Measurements from ENCODE around the gene METTL16.
A peak's percentile ranks its signal among the peaks of the same experiment; 100 is the strongest.

METTL16 gene

DNA sequence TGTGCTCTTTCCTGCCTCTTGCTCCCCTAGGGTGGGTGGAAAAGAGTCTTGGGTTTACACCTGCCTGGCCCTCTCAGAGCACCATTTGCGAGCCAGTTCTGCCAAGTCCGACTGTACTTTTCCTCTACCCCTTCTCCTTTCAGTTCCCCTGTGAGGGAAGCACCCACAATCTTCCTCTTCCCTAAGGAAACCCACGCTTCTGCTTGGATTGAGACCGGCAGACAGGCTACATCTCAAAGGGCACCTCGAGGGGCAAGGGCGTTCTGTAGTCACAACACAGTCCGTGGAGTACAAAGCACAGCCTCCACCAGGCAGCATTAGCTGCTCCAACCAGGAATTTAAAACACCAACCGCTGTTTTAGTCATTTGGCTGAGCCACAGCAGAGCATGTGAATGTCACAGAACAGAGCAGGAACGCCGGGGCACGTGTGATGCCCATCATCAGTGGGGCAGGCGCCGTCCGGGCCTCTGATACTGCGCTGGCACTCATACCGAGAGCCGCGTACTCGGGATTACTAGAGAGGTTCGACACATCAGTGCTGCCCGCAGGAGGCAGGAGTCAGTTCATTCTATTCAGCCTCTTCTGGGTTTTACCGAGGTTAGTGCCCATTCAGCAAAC is 97.1 kb downstream of the METTL16 start:
- DNase-seq (ENCODE audit: low read depth) = no peak

GRCh38 chr17:2412561-2413021 is 99.1 kb downstream of the METTL16 start:
- DNase-seq (ENCODE audit: low read depth) = no peak

DNA sequence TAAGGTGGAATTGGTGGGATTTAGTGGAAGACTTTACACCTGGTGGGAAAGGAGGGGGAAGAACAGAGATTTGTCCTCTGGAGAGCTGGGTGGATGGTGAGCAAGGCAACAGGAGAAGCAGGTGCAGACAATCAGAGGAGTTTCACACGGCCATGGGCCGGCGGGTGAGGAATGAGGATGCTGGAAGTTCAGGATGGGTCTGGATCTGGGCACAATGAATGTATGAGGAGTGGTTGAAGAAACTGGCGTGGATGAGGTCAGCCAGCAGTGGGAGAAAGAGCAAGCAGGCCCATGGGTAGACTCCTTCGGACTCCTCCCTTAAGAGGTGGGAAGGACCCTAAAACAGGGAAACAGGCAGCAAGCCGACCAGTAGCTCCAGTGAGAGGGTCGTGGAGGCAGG is 100.7 kb downstream of the METTL16 start:
- DNase-seq (ENCODE audit: low read depth) = no peak

GRCh38 chr17:2406903-2407790 is 104.5 kb downstream of the METTL16 start:
- peak; percentile 82 for DNase-seq (ENCODE audit: low read depth)

- DNase-seq (ENCODE audit: low read depth) = no peak
Observed at GRCh38 chr17:2406271-2406902, 105.3 kb downstream of the METTL16 start.

- peak; percentile 89 for DNase-seq (ENCODE audit: low read depth)
Observed at GRCh38 chr17:2405247-2405926, 106.3 kb downstream of the METTL16 start.

DNA sequence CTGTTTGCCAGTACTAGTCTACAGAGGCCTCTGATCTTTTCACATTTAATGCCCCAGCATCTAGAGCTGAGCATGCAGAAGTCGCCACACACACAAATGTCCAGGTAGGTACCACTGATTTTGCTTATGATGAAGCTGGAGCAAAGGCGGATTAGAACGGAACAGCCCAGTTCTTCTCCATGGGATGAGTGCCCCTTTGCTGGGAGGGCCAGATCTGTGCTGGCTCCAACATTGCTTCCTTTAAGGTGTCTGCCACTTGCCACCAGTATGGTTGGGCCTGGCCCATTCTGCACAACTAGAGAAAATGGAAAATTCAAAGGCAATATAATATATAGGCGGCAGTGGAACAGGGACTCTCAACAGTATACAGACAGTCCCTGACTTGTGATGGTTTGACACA is 108.6 kb downstream of the METTL16 start:
- DNase-seq (ENCODE audit: low read depth) = no peak

DNA sequence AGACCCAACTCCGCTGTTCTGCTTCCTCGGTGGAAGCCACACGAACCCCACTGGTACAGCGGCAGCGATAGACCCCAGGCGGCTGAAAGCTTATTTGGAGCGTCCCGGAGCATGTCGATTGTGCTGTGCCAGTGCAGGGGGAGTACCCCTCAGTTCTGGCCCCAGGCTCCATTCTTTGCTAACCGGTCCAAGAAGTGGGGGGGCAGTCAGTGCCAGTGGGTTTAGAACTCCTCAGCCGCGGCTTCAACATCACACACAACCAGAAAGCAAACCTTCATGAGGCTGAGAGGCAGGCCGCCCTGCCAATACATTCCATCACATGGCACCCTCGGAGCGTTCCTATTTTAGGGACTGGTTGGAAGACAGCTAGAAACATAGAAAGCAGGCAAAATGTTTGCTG is 109.1 kb downstream of the METTL16 start:
- DNase-seq (ENCODE audit: low read depth) = no peak

DNA sequence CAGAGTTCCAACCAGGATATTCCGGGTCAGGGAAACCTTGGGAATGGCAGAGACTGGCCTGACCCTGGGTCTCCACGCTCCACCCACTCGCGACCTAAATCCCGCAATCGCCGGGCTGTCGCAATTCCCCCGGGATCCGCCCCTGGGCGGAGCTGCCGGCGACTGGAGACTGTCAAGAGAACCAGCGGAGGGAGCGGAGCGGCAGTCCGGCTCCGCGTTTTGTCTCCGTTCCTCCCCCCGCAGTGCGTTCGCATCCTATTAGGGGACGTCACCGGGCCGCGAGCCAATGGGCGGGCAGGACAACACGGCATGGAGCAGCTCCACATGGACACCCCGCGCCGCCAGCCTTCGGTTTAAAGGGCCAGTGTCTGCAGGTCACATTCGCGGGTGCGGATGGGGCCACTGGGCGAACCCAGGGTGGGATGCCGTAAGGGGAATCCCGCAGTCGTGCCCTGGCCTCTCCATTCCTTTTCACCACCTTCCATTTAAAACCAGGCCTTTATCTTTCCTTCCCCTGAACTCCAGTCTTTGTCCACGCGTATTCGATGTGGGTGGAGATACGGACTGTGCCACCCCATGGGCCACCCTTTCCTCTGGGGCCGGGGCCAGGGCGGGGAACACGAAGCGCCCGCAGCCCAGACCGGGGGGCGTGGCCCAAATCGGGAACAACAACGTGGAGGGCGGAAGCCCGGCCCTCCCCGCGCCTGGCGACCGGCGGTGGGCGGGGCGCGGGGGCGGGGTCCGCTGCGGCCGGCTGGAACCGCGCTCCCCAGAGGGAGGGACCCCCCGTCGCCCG is 110.1 kb downstream of the METTL16 start:
- DNase-seq (ENCODE audit: low read depth) = peak; percentile 99

DNA sequence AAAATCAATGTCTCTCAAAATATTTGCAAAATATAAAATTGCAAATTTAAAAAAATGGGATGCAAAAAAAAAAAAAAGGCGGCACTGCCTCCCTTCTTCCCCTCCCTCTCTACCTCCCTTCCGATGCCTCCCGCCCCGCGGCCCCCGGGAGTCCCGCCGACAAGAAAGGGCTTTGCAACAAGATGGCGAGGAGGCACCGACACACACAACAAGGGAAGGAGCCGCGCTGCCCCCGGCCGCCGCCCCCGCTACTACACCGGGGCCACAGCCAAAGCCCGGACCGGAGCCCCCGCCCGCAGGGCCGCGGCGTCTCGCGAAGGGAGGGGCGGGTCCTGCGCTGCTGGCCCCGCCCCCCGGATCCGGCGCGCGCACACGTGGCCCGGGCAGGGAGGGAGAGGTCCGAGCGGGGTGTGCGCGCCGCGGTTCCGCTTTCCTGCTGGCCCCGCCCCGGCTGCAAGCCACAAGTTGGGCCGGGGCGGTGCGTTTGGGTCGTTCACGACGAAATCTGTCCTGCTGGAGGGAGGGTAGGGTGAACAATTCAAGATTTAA is 110.7 kb downstream of the METTL16 start, which contains the start of gene MNT:
Gene MNT (minus strand): TSS at position 184 of the 549 bp plus-strand sequence. CDS start 348 bp downstream, outside the sequence.
- DNase-seq (ENCODE audit: low read depth) = peak; percentile 91

GRCh38 chr17:2400474-2400866 is 111.2 kb downstream of the METTL16 start:
- no peak for DNase-seq (ENCODE audit: low read depth)

DNA sequence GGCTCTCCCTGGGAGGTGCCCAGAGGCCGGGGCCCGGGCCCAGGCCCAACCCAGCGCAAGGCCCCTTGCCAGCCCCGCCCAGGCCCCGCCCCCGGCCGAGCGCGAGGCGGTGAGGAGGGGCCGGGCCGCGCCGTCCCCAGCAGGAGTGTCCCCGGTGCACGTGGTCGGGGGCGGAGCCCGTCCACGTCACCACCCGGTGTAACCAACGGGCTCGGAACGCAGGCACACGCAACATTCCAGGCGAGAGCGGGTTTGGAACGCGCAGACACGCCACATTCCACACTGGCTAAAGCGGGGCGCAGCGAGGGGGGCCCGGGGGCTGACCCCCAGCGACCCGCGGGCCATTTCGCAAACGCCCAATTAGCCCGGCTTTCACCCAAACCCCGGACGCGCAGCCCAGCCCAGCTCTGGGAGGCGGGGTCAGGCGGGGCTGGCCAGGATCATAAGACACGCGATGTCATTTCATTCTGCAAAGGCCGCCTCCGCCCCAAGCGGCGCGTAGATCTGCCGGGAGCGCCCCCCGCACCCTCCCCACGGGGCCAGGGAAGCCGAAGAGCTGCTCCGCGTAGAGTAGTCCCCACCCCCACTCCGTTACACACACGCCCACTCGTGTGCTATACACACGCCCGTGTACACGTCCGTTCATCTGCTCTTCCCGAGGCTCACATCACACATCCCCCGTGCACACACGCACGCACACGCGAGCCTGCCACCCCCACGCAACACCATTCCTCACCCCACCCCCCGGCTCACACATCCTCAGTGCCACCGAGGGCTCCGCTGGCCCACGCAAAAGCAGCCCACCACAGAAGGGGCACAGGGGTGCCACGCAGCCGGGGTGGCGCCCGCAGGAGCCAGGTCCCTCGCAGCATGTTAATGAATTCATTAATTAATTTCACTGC is 111.9 kb downstream of the METTL16 start:
- DNase-seq (ENCODE audit: low read depth) = peak; percentile 96

GRCh38 chr17:2398655-2399571 is 112.8 kb downstream of the METTL16 start:
- DNase-seq (ENCODE audit: low read depth) = peak; percentile 80

- no peak for DNase-seq (ENCODE audit: low read depth)
Observed at GRCh38 chr17:2398182-2398581, 113.5 kb downstream of the METTL16 start.

DNA sequence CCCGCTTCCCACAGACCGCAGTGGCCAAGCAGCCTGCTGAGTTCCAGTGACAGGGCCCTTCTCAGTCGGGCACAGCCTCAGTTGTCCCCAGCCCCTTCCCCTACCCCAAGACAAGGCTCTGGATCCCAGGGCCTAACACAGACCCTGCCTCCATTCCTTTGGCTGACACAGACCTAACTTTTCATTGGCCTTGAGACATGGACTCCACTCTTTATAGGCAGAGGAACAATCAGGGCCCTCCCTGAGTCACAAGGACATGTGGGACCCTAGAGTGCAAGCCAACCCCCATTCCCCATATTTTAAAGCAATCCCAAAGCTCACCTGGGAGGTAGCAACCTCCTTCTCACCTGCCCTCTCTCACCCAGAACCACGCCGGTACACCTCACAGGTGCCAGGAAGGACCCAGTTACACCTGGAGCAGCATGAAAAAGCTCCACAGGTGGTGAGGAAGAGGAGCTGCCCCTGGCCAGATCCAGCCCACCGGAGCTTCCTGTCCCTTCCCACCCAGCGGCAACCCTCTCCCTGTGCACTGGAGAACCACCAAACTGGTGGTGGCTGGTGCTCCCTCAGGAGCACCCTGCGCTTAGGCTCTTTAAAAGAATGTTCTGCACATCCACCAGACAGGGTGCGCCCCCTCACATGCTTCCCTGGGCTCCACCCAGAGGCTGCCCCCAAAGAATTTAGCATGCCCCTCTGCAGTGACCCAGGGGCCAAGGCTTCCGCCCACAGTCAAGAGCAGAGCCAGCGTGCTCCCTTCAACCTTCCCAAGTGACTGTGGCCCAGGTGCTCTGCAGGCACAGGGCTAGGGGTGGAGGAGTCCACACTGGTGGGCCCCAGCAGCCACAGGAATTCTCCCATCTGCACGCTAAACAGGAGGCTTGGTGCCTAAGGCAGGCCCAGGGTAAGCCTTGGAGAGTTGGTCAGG is 114.2 kb downstream of the METTL16 start:
- DNase-seq (ENCODE audit: low read depth) = no peak

GRCh38 chr17:2396568-2397246 is 115.0 kb downstream of the METTL16 start:
- DNase-seq (ENCODE audit: low read depth) = peak; percentile 99

DNA sequence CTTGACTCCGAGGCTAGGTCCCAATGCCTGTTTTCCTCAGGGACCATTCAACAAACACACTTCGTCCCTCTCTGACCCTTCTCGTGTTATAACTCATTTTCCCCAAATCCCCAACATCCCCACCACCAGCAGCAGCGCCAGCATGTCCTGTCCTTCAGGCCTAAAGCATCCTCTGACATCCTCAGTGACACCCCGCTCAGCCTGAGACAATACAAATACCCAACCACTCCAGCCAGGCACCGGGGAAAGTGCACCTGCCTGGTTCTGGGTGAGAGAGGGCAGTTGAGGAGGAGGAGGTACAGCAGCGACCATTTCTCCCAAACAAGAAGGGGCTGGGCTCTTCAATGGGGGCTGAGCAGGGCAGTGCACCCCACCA is 115.5 kb downstream of the METTL16 start:
- DNase-seq (ENCODE audit: low read depth) = no peak

Data from amniotic epithelial cell (primary cell).